Neural progenitor cell (in vitro differentiated cells): Measurements from ENCODE around the gene MACROH2A1. TPM values are rescaled to one million over a fixed set of nuclear protein-coding genes. Genes with fewer than 3 reads are reported as not detected.

Source experiments
- DNase-seq: peaks from one replicate; pipeline ENCODE4 v3.0.0-alpha.2; 2016; ENCODE audit warnings: low spot score
- H2AFZ ChIP-seq: fragments of 200-600 bp; sonication (generic); replicated peaks from 2 replicates; pipeline ENCODE4 v1.6.1; 2016; ENCODE audit warnings: antibody characterized with exemption
- H3F3A ChIP-seq: fragments of 200-600 bp; sonication (generic); 2 replicates; pipeline ENCODE4 v1.6.1; 2016; ENCODE audit warnings: antibody characterized with exemption, low read depth
- H3K27ac ChIP-seq: fragments of 200-600 bp; sonication (generic); 2 replicates; pipeline ENCODE4 v1.5.1; 2016; ENCODE audit warnings: mild to moderate bottlenecking
- H3K27me3 ChIP-seq: fragments of 200-600 bp; sonication (generic); 2 replicates; pipeline ENCODE4 v1.6.1; 2016; ENCODE audit warnings: mild to moderate bottlenecking, moderate library complexity
- H3K36me3 ChIP-seq: fragments of 200-600 bp; sonication (generic); 2 replicates; pipeline ENCODE4 v1.5.1; 2016
- H3K4me1 ChIP-seq: fragments of 200-600 bp; sonication (generic); 2 replicates; pipeline ENCODE4 v1.6.1; 2016; ENCODE audit warnings: mixed run types
- H3K4me2 ChIP-seq: fragments of 200-600 bp; sonication (generic); 2 replicates; pipeline ENCODE4 v1.6.1; 2016
- H3K4me3 ChIP-seq: fragments of 200-600 bp; sonication (generic); 2 replicates; pipeline ENCODE4 v1.5.1; 2016
- H3K79me2 ChIP-seq: fragments of 200-600 bp; sonication (generic); 2 replicates; pipeline ENCODE4 v1.6.1; 2016; ENCODE audit warnings: low read depth
- H3K9ac ChIP-seq: fragments of 200-600 bp; sonication (generic); 2 replicates; pipeline ENCODE4 v1.6.1; 2016
- H3K9me3 ChIP-seq: fragments of 200-600 bp; sonication (generic); 2 replicates; pipeline ENCODE4 v1.5.1; 2016; ENCODE audit warnings: low read depth
- H4K20me1 ChIP-seq: fragments of 200-600 bp; sonication (generic); 2 replicates; pipeline ENCODE4 v1.6.1; 2016; ENCODE audit warnings: low read depth
- H3K27ac Mint-ChIP-seq: 3 replicates; pipeline ENCODE4 v1.8.0; 2021; ENCODE audit warnings: mixed read lengths
- H3K27me3 Mint-ChIP-seq: 2 replicates; pipeline ENCODE4 v1.8.0; 2022; ENCODE audit warnings: low read depth, mild to moderate bottlenecking, inconsistent platforms, moderate library complexity, mixed read lengths; ENCODE audit not compliant: insufficient read depth
- H3K36me3 Mint-ChIP-seq: 3 replicates; pipeline ENCODE4 v1.8.0; 2021; ENCODE audit warnings: mixed read lengths
- H3K4me1 Mint-ChIP-seq: 3 replicates; pipeline ENCODE4 v1.8.0; 2021; ENCODE audit warnings: mixed read lengths
- H3K4me3 Mint-ChIP-seq: 3 replicates; pipeline ENCODE4 v1.8.0; 2021; ENCODE audit warnings: mild to moderate bottlenecking, moderate library complexity, mixed read lengths
- H3K9me3 Mint-ChIP-seq: 3 replicates; pipeline ENCODE4 v1.8.0; 2020; ENCODE audit warnings: mixed read lengths
- EZH2 ChIP-seq: fragments of 200-600 bp; sonication (generic); IDR thresholded peaks from 2 replicates; pipeline ENCODE4 v1.6.1; 2017; ENCODE audit warnings: antibody characterized with exemption, mild to moderate bottlenecking, moderate library complexity
- EZH2phosphoT487 ChIP-seq: fragments of 200-600 bp; sonication (generic); IDR thresholded peaks from 2 replicates; pipeline ENCODE4 v1.6.1; 2017; ENCODE audit warnings: antibody characterized with exemption
- total RNA-seq: library from RNA; depleted of rRNA; stranded (reverse); fragments of >200 nt; gene quantifications from 2 replicates; pipeline ENCODE4 v1.2.3, GENCODE V29; 2015; ENCODE audit warnings: low replicate concordance
- TF ChIP-seq, protein P1 (sequence below): fragments of 200-600 bp; sonication (generic); IDR thresholded peaks from 2 replicates; pipeline ENCODE4 v1.5.1; 2017; ENCODE audit warnings: antibody characterized with exemption, mild to moderate bottlenecking

MACROH2A1 gene
- total RNA-seq, 1 donor from 2014 or later, result 179 TPM

DNA sequence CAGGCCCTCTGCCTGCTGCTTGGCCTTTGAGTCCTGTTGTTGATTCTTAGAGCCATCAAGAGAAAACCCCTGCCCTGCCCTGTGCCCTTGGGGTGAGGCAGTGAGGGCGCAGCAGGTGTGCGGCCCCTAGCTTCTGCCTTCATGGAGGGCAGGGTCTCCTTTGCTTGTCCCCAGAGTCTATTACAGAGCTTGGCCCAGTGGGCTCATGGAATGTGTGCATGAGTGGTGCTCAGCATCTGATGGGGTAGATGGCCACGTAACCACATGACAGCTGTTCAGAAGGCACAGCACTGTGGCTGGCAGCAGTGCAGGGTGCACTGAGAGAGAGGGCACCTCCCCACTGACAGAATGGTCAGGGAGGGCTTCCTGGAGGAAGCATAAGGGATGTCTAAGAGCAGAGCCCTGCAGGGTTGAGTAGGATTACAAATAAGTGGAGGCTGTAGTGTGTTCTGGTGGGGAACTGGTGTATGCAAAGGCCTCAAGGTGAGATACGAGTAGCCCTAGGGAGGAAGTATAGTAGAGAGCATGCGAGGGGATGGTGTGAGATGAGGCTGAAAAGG, 70.8 kb downstream of the MACROH2A1 start:
- Histone ChIP-seq H4K20me1 (peaks cover 5% of the 10 kb centered on the region), H3K9me3 (no peaks in the 10 kb centered on the region), H3K4me1 (no peaks in the 10 kb centered on the region), H3F3A (no peaks in the 10 kb centered on the region), H3K4me2 (no peak overlapping the region), H3K27me3 (no peaks in the 10 kb centered on the region), H3K4me3 (no peak overlapping the region), H3K9ac (no peak overlapping the region), H3K36me3 (no peaks in the 10 kb centered on the region), H3K27ac (no peak overlapping the region), H3K79me2 (no peaks in the 10 kb centered on the region), H2AFZ (no peak overlapping the region)
- Mint-ChIP-seq H3K4me3 (no peak overlapping the region), H3K27ac (no peak overlapping the region), H3K4me1 (peaks cover 12% of the 10 kb centered on the region), H3K9me3 (no peaks in the 10 kb centered on the region), H3K27me3 (peaks cover 2% of the 10 kb centered on the region), H3K36me3 (peaks cover 2% of the 10 kb centered on the region)
- TF ChIP-seq, protein P1, sequence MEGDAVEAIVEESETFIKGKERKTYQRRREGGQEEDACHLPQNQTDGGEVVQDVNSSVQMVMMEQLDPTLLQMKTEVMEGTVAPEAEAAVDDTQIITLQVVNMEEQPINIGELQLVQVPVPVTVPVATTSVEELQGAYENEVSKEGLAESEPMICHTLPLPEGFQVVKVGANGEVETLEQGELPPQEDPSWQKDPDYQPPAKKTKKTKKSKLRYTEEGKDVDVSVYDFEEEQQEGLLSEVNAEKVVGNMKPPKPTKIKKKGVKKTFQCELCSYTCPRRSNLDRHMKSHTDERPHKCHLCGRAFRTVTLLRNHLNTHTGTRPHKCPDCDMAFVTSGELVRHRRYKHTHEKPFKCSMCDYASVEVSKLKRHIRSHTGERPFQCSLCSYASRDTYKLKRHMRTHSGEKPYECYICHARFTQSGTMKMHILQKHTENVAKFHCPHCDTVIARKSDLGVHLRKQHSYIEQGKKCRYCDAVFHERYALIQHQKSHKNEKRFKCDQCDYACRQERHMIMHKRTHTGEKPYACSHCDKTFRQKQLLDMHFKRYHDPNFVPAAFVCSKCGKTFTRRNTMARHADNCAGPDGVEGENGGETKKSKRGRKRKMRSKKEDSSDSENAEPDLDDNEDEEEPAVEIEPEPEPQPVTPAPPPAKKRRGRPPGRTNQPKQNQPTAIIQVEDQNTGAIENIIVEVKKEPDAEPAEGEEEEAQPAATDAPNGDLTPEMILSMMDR, result no peak
- TF ChIP-seq EZH2 (no peak), EZH2phosphoT487 (no peak)
- no peak for DNase-seq

DNA sequence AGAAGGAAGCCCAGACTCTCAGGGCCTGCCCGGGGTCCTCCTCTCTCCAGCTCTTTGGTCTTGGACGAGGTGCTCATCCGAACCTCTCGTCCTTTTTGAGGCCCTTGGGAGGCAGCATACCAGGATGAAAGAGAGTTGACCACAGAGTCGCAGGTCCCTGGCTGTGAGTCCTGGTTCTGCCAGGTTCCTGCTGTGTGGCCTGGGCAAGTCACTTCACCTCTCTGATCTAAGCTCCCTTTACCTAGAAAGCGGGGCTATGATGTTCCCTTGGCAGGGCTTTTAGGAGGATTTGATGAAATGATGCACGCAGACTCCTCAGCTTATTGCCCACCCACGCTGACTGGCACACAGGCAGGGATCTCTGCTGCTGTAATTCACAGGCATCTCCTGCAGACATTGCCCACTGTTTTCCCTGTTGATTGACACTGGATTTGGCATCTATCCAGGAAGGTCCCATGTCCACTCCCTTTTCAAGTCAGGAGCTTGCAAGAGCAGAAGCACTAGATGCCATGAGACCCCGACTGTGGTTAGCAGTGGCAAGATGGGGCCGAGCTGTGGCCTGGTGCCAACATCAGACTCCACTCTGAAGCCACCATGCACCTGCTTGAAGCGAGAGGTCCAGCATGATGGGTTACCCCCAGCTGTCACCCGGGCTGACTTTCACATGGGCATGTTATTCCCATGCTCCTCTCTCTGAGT, 71.5 kb downstream of the MACROH2A1 start:
- H3K27ac Mint-ChIP-seq, result no peak overlapping the region
- Histone ChIP-seq H3K27me3 (no peaks in the 10 kb centered on the region), H3F3A (no peaks in the 10 kb centered on the region), H3K9ac (no peak overlapping the region), H2AFZ (no peak overlapping the region), H3K4me2 (no peak overlapping the region), H3K4me3 (no peak overlapping the region), H3K79me2 (no peaks in the 10 kb centered on the region), H3K4me1 (no peaks in the 10 kb centered on the region), H3K27ac (no peak overlapping the region), H3K9me3 (no peaks in the 10 kb centered on the region), H4K20me1 (no peaks in the 10 kb centered on the region), H3K36me3 (no peaks in the 10 kb centered on the region)
- TF ChIP-seq, protein P1, result no peak
- TF ChIP-seq EZH2phosphoT487 (no peak), EZH2 (no peak)
- DNase-seq, result no peak
- H3K4me1 Mint-ChIP-seq, result peaks cover 12% of the 10 kb centered on the region
- peaks cover 2% of the 10 kb centered on the region for H3K36me3 Mint-ChIP-seq
- H3K4me3 Mint-ChIP-seq, result no peak overlapping the region
- H3K27me3 Mint-ChIP-seq, result peaks cover 2% of the 10 kb centered on the region
- no peaks in the 10 kb centered on the region for H3K9me3 Mint-ChIP-seq

DNA sequence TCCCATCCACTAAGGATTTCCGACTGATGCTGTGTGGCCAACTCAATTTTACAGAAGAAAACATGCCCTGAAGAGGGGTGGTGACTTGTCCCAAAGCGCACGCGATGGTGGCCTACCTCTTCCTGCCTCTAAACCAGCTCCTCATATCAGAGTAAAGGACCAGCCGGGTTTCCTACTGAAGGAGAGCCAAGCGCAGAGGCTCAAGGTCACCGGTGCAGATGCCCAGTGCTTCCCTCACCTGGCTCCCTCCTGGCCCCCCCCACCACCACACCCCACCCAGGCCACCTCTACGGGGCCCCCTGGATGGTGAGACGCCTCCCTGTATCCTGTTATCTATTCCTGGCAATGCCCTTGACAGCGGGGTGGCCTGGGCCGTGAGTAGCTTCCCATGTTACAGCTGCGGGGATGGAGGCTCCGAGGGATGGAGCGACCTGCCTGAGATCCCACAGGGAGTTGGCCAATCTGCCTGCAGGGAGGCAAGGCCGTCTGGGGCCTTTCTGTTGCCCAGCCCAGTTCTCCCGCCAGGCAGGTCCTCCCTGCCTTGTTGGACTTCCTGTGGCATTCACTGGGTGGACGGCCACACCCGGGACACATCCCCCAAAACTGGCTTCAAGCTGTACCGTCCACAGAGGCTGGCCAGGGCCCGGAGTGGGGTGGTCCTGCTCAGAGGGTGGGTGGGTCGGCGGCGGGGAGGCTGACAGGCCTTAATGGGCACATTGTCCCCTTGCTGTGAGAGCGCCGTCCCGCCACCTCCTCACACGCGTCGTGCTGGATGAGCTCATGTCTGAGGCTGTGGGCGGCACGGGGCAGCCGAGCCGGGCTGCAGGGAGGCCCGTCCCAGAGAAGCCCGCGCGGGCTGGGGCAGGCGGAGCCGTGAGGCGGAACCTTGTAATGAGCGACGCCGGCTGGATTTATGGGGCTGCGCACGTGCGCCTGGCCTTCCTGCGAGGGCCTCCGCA, 72.5 kb downstream of the MACROH2A1 start:
- Histone ChIP-seq H3K27ac (no peak overlapping the region), H3F3A (no peaks in the 10 kb centered on the region), H3K9me3 (no peaks in the 10 kb centered on the region)

More for the DNA sequence above, 72.5 kb downstream of the MACROH2A1 start:
- Mint-ChIP-seq H3K9me3 (no peaks in the 10 kb centered on the region), H3K27me3 (peaks cover 2% of the 10 kb centered on the region), H3K4me1 (peaks cover 12% of the 10 kb centered on the region), H3K27ac (no peak overlapping the region), H3K4me3 (no peak overlapping the region), H3K36me3 (peaks cover 2% of the 10 kb centered on the region)
- Histone ChIP-seq H3K36me3 (no peaks in the 10 kb centered on the region), H3K27me3 (no peaks in the 10 kb centered on the region), H2AFZ (no peak overlapping the region), H3K4me1 (no peaks in the 10 kb centered on the region), H3K4me2 (no peak overlapping the region), H3K79me2 (no peaks in the 10 kb centered on the region), H3K4me3 (no peak overlapping the region), H3K9ac (no peak overlapping the region), H4K20me1 (no peaks in the 10 kb centered on the region)
- TF ChIP-seq, protein P1, result no peak
- no peak for TF ChIP-seq EZH2
- no peak for TF ChIP-seq EZH2phosphoT487
- no peak for DNase-seq
